ENCODE results near the gene RNU4-1. TPM values are rescaled to one million over a fixed set of nuclear protein-coding genes. Genes with fewer than 3 reads are reported as not detected.
"Not testable (repeated sequence)": the region's sequence is repeated elsewhere in the genome, so short reads cannot be mapped to it uniquely, and the experiment has no call there.

RNU4-1 gene
- total RNA-seq, 1 donor from 2014 or later = not detected

DNA sequence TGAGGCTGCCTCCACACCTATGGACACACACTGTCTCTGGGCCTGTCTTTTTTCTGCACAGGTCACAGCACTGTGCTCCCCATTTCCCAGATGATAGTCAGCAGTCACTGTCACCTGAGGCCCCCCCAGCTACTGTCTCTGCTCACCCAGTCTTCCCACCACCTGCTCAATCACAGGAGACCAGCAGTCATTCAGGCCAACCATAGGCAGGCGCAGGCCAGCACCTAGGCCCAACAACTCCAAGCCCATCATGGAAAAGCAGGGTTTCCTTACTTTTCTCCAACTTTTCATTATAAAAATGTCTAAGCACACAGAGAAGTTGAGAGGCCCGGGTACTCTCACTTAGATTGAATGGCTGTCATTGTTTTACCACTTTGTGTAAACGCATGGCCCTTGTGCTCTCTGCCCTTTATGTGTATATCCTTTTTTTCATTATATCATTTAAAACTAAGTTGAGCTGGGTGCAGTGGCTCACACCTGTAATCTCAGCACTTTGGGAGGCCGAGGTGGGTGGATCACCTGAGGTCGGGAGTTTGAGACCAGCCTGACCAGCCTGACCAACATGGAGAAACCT lies 34.6 kb downstream of the RNU4-1 start:
- DNase-seq (ENCODE audit: low spot score in 2 of 2) = no peak
- TF ChIP-seq, protein P1, sequence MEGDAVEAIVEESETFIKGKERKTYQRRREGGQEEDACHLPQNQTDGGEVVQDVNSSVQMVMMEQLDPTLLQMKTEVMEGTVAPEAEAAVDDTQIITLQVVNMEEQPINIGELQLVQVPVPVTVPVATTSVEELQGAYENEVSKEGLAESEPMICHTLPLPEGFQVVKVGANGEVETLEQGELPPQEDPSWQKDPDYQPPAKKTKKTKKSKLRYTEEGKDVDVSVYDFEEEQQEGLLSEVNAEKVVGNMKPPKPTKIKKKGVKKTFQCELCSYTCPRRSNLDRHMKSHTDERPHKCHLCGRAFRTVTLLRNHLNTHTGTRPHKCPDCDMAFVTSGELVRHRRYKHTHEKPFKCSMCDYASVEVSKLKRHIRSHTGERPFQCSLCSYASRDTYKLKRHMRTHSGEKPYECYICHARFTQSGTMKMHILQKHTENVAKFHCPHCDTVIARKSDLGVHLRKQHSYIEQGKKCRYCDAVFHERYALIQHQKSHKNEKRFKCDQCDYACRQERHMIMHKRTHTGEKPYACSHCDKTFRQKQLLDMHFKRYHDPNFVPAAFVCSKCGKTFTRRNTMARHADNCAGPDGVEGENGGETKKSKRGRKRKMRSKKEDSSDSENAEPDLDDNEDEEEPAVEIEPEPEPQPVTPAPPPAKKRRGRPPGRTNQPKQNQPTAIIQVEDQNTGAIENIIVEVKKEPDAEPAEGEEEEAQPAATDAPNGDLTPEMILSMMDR (IDR thresholded peaks at IDR 0.05) = no peak
- H3K36me3 ChIP-seq = peaks cover 0 to 6% of the 10 kb centered on the region in 2 donors
- intact Hi-C loops (cut with DNase I) = no loop called here
- no peaks in the 10 kb centered on the region for H3K9me3 ChIP-seq
- no peak overlapping the region for H3K4me3 ChIP-seq
- peaks cover 23 to 49% of the 10 kb centered on the region in 2 donors for H3K4me1 ChIP-seq
- no peaks in the 10 kb centered on the region for H3K27me3 ChIP-seq
- peak overlapping the region; percentile 89 for H3K27ac ChIP-seq

DNA sequence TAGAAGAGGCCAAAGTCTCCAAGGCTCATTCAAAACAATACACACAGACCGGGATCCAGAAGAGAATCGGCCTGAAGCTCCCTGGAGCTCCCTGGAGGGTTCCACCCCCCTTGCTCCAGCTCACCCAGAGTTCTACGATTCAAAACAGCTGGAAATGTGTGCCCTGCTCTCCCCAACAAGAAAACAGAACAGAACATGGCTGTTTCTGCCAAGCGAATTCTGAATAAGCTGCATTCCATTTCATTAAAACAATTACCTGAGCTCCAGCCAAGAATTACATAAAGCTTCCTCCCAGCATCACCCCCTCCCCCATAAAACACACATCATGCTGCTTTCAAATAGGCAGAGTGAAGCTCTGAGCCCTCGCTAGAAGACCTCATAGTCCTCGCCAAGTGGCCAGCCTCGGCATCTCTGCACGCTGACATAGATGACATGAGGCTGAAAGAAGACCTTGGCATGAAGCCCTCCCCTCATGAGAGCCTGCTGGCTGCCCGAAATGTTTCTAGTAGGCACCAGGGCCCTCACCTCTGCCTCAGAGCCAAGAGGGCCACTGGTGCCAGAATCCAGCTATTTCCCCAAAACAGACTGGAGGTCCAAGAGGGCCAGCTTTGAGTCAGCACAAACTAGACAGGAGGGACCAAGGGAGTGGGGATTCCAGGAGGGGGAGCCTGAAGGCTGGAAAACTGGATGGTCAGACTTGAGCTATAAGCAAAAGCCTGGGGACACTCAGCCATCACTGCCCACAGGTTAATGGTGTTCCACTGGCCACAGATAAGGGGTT lies 35.8 kb downstream of the RNU4-1 start:
- intact Hi-C loops (cut with DNase I) = no loop called here
- peaks cover 25 to 47% of the 10 kb centered on the region in 2 donors for H3K4me1 ChIP-seq
- TF ChIP-seq, protein P1 (IDR thresholded peaks at IDR 0.05) = no peak
- peaks cover 0 to 6% of the 10 kb centered on the region in 2 donors for H3K36me3 ChIP-seq
- no peaks in the 10 kb centered on the region for H3K9me3 ChIP-seq
- no peaks in the 10 kb centered on the region for H3K27me3 ChIP-seq
- peak overlapping the region; percentile 0 to 42 for H3K4me3 ChIP-seq
- peak overlapping the region; percentile 89 for H3K27ac ChIP-seq
- DNase-seq (ENCODE audit: low spot score in 2 of 2) = peak in 1 of 2 donors; percentile 88

DNA sequence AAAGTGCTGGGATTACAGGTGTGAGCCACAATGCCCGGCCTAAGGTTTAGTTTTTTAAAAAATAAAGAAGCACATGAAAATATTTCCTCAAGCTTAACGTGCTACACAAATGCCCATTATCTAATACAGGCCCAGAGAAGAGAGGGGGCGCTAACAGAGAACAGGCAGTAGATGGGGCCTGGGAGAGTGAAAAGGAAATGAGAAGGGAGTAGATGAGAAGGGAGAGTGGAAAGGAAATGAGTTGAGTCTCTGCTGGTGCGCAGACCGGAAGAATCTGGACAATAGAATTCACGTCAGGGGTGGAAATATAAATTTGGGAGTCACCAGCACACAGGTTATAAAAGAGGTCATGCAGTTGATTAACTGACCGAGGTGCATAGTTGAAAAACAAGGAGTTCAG lies 38.2 kb downstream of the RNU4-1 start:
- H3K4me3 ChIP-seq = no peak overlapping the region
- TF ChIP-seq, protein P1 (IDR thresholded peaks at IDR 0.05) = no peak
- peak overlapping the region; percentile 89 for H3K27ac ChIP-seq
- H3K9me3 ChIP-seq = no peaks in the 10 kb centered on the region
- H3K4me1 ChIP-seq = peaks cover 29 to 55% of the 10 kb centered on the region in 2 donors
- peaks cover 0 to 6% of the 10 kb centered on the region in 2 donors for H3K36me3 ChIP-seq
- no peak for DNase-seq (ENCODE audit: low spot score in 2 of 2)
- intact Hi-C loops (cut with DNase I) = no loop called here
- no peaks in the 10 kb centered on the region for H3K27me3 ChIP-seq

DNA sequence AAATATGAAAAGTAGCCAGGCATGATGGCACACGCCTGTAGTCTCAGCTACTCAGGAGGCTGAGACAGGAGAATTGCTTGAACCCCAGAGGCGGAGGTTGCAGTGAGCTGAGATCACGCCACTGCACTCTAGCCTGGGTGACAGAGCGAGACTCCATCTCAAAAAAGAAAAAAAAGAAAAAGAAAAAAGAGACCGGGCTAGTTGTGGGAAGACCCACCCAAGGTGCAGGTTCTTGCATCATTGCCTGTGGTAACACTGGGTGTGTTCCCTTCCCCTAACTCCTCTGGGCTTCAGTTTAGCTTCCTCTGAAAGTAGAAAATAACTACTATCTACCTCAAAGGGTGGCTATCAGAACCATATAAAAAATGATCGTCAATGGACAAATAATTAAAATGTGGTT lies 39.7 kb downstream of the RNU4-1 start:
- DNase-seq (ENCODE audit: low spot score in 2 of 2); H3K36me3 ChIP-seq; intact Hi-C loops (cut with DNase I); H3K27me3 ChIP-seq; H3K9me3 ChIP-seq; H3K4me3 ChIP-seq: not testable (repeated sequence)
- H3K4me1 ChIP-seq = peaks cover 38 to 52% of the 10 kb centered on the region in 2 donors
- peak overlapping the region; percentile 52 to 89 for H3K27ac ChIP-seq

DNA sequence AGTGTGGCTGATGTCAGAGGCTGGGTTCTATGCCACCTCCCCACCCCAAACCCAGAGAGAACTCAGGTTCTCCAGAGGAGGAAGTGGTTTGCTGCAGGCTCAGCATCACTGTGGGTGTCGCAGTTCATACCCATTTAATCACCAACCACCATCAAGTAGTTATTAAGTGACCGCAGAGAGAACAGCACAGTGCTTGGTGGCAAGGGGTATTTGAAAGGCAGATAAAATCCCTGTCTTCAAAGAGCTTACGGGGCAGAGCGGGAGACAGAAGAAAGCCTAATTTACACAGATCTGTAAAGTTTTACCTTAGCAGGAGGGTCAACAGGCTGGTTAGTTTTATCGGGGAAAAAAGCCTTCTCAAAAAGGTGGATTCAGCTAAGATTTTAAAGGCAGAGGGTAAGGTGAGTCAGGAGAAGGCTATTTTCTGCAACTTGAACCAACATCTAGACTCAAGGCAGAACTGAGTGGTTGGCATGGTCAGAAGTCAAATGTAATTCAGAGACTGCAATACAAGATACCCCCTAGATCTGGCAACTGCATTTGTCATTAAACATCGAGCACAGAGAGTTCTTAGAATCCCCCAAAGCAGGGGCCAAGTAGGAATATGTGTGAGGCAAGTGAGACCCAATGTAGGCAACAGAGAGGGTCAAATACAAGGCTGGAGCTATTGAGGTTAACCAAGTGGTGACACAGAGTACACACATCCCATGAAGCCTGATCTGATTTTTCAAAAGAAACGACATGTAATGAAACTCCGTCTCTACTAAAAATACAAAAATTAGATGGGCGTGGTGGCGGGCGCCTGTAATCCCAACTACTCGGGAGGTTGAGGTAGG lies 40.7 kb downstream of the RNU4-1 start:
- peak overlapping the region; percentile 34 to 50 for H3K27ac ChIP-seq
- H3K4me3 ChIP-seq = no peak overlapping the region

DNA sequence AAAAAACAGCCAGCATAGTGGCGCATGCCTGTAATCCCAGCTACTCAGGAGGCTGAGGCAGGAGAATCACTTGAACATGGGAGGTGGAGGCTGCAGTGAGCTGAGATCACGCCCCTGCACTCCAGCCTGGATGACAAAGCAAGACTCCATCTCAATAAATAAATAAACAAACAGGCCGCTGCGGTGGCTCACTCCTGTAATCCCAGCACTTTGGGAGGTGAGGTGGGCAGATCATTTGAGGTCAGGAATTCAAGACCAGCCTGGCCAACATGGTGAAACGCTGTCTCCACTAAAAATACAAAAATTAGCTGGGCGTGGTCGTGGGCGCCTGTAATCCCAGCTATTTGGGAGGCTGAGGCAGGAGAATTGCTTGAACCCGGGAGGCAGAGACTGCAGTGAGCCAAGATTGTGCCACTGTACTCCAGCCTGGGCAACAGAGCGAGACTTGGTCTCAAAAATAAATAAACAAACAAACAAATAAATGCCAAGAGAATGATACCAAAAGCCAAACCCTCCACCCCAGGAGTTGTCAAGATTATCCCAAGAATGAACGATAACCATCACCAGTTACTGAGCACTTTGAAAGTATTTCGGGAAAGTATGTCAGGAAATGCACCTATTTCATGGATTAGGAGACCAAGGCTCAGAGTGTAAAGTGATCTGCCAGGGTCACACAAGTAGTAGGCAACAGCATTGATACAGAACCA lies 41.5 kb downstream of the RNU4-1 start:
- peaks cover 25 to 47% of the 10 kb centered on the region in 2 donors for H3K4me1 ChIP-seq
- H3K4me3 ChIP-seq; intact Hi-C loops (cut with DNase I); H3K9me3 ChIP-seq; H3K36me3 ChIP-seq; DNase-seq (ENCODE audit: low spot score in 2 of 2); H3K27me3 ChIP-seq: not testable (repeated sequence)
- H3K27ac ChIP-seq = peak overlapping the region; percentile 34 to 50

More for the DNA sequence above, 40.7 kb downstream of the RNU4-1 start:
- H3K27me3 ChIP-seq = no peaks in the 10 kb centered on the region
- peak in 1 of 2 donors; percentile 70 for DNase-seq (ENCODE audit: low spot score in 2 of 2)
- peaks cover 29 to 51% of the 10 kb centered on the region in 2 donors for H3K4me1 ChIP-seq
- intact Hi-C loops (cut with DNase I) = no loop called here
- peaks cover 0 to 6% of the 10 kb centered on the region in 2 donors for H3K36me3 ChIP-seq
- H3K9me3 ChIP-seq = no peaks in the 10 kb centered on the region
- TF ChIP-seq, protein P1 (IDR thresholded peaks at IDR 0.05) = no peak

Measured in ascending aorta (tissue), 2 donors.